SK-N-SH (cell line): ENCODE data around the gene TMEM255B. TPM values are rescaled to one million over a fixed set of nuclear protein-coding genes. Genes with fewer than 3 reads are reported as not detected.

ENCODE experiments used
- CTCF ChIA-PET: fragments of 300-600, 350-600 bp; formaldehyde crosslinking; extraction: SDS; loops from one replicate; lab custom pipeline; 2021; lab: Yijun Ruan, JAX
- POLR2A ChIA-PET: fragments of 350-600 bp; sonication (Branson Sonifier 250); formaldehyde crosslinking; extraction: SDS; loops from one replicate; lab custom pipeline; 2020; ENCODE audit warnings: antibody characterized with exemption, inconsistent platforms; lab: Yijun Ruan, JAX
- DNase-seq: peaks from one replicate; pipeline ENCODE4 v3.0.0; 2012
- H2AFZ ChIP-seq: fragments of 200-600 bp; sonication (generic); 2 replicates; pipeline ENCODE4 v1.8.1; 2016; ENCODE audit warnings: antibody characterized with exemption, mild to moderate bottlenecking, low read depth
- H3F3A ChIP-seq: fragments of 200-600 bp; sonication (generic); replicated peaks from 2 replicates; pipeline ENCODE3; 2016; ENCODE audit warnings: antibody characterized with exemption, mild to moderate bottlenecking; ENCODE audit not compliant: insufficient read depth
- H3K27ac ChIP-seq, 2 experiments: fragments of 200-500 bp in 1 of 2; fragments of 200-600 bp in 1 of 2; sonication (Bioruptor generic) in 1 of 2; sonication (generic), shearing (Covaris generic) in 1 of 2; 2 replicates each; pipeline versions ENCODE4 v1.5.1 to v1.6.1; 2014 to 2016; ENCODE audit warnings: low read depth in 2 of 2, inconsistent platforms in 1 of 2, low read length in 1 of 2, mild to moderate bottlenecking in 1 of 2, mixed read lengths in 1 of 2
- H3K27me3 ChIP-seq: fragments of 200-600 bp; sonication (generic), shearing (Covaris generic); 2 replicates; pipeline ENCODE4 v1.6.1; 2016; ENCODE audit warnings: mixed run types; ENCODE audit not compliant: insufficient read depth
- H3K36me3 ChIP-seq, 2 experiments: fragments of 200-500 bp in 1 of 2; fragments of 200-600 bp in 1 of 2; sonication (Bioruptor generic) in 1 of 2; sonication (generic) in 1 of 2; replicated peaks in 1 of 2; 2 replicates each; pipeline versions ENCODE3 to v1.5.1; 2014 to 2016; ENCODE audit warnings: low read length in 1 of 2, mild to moderate bottlenecking in 1 of 2; ENCODE audit not compliant: insufficient read depth in 2 of 2, control insufficient read depth in 1 of 2
- H3K4me1 ChIP-seq, 2 experiments: fragments of 200-500 bp in 1 of 2; fragments of 200-600 bp in 1 of 2; sonication (Bioruptor generic) in 1 of 2; sonication (generic), shearing (Covaris generic) in 1 of 2; 2 replicates each; pipeline versions ENCODE4 v1.5.1 to v1.6.1; 2014 to 2016; ENCODE audit warnings: low read depth in 1 of 2, low read length in 1 of 2, mixed run types in 1 of 2; ENCODE audit not compliant: insufficient read depth in 2 of 2, control insufficient read depth in 1 of 2
- H3K4me2 ChIP-seq: fragments of 200-600 bp; sonication (generic), shearing (Covaris generic); 2 replicates; pipeline ENCODE4 v1.6.1; 2017; ENCODE audit warnings: mixed run types
- H3K4me3 ChIP-seq, 2 experiments: fragments of 200-500 bp in 1 of 2; fragments of 200-600 bp in 1 of 2; sonication (Bioruptor generic) in 1 of 2; sonication (generic), shearing (Covaris generic) in 1 of 2; 2 replicates each; pipeline versions ENCODE4 v1.5.1 to v1.8.1; 2014 to 2016; ENCODE audit warnings: low read depth in 2 of 2, inconsistent platforms in 1 of 2, low read length in 1 of 2, mild to moderate bottlenecking in 1 of 2, mixed read lengths in 1 of 2, moderate library complexity in 1 of 2
- H3K79me2 ChIP-seq: fragments of 200-600 bp; sonication (generic); 2 replicates; pipeline ENCODE4 v1.8.1; 2017; ENCODE audit warnings: mild to moderate bottlenecking; ENCODE audit not compliant: insufficient read depth
- H3K9ac ChIP-seq: fragments of 200-600 bp; sonication (generic); 2 replicates; pipeline ENCODE4 v1.6.1; 2017; ENCODE audit warnings: mixed run types
- H3K9me2 ChIP-seq: fragments of 200-600 bp; sonication (generic); 2 replicates; pipeline ENCODE4 v1.6.1; 2017; ENCODE audit warnings: mixed run types
- H3K9me3 ChIP-seq: fragments of 200-600 bp; sonication (generic); 2 replicates; pipeline ENCODE4 v1.6.1; 2017; ENCODE audit warnings: mixed run types, mild to moderate bottlenecking, moderate library complexity
- H4K20me1 ChIP-seq: fragments of 200-600 bp; sonication (generic); 2 replicates; pipeline ENCODE4 v1.6.1; 2017; ENCODE audit warnings: mild to moderate bottlenecking, mixed run types; ENCODE audit not compliant: insufficient read depth
- JUND ChIP-seq: IDR thresholded peaks from 2 replicates; pipeline ENCODE4 v1.4.0; 2012
- NFIC ChIP-seq: IDR thresholded peaks from 2 replicates; pipeline ENCODE4 v1.4.0; 2012; ENCODE audit warnings: borderline replicate concordance
- POLR2AphosphoS5 ChIP-seq: IDR thresholded peaks from 2 replicates; pipeline ENCODE4 v1.6.1; 2012; ENCODE audit warnings: low read depth, low read length
- RXRA ChIP-seq: IDR thresholded peaks from 2 replicates; pipeline ENCODE4 v1.4.0; 2012; ENCODE audit warnings: low read depth, mild to moderate bottlenecking, borderline replicate concordance
- TCF12 ChIP-seq: IDR thresholded peaks from 2 replicates; pipeline ENCODE4 v1.4.0; 2012
- YY1 ChIP-seq: IDR thresholded peaks from 2 replicates; pipeline ENCODE4 v1.4.0; 2012; ENCODE audit warnings: low read depth, mild to moderate bottlenecking
- WGBS: methylation state at CpG from one replicate; pipeline ENCODE4 v1.1.6; 2017; ENCODE audit warnings: low lambda C conversion rate; 5-methylcytosine and 5-hydroxymethylcytosine counted together
- polyA plus RNA-seq, 3 experiments: library from polyadenylated mRNA; depleted of rRNA; stranded (reverse); fragments of >200 nt; gene quantifications; 2 replicates each; pipeline ENCODE4 v1.2.3, GENCODE V29; 2012

Gene TMEM255B
- polyA plus RNA-seq, 1 of the 3 experiments (the other 2 are of a cell fraction), result 14.8 TPM

DNA sequence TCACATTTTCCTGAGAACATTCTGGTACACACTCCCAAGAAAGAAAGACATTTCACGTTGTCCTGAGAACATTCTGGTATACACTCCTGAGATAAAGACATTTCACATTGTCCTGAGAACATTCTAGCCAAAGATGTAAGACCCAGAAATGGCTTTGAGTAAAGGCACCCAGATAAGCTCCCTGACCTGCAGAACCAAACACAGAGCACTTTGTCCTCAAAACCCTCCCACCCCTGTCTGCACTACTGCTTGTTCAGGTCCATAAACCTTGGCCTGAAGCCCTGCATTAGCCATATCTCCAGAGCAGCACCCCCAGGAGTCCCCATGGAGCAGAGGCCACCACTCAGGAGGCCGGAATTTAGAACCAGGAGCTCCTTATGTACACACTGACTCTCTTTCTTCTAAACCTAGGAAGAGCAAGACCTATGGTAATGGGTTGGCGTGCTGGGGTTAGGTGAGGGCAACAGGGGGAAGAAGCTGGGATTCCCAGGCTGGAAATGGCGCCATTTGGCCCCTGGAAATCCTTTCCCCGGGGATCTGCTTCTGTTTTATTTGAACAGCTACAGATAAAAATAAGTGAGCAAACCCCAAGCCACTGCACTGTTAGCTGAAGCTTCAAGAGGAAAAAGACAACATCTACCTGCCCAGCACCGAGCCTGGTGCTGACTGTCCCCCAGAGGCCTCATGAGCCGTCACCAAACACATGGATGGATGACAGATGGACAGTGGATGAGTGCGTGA is 91.1 kb downstream of the TMEM255B start:
- H4K20me1 ChIP-seq, result peaks cover 48% of the 10 kb centered on the region
- no peak overlapping the region for H3K9ac ChIP-seq
- 95% methylated on average over 8 of the region's 8 CpGs for WGBS
- H3K4me2 ChIP-seq, result no peak overlapping the region
- no peaks in the 10 kb centered on the region for H3K9me2 ChIP-seq
- no peak overlapping the region for H2AFZ ChIP-seq
- H3K79me2 ChIP-seq, result peaks cover 100% of the 10 kb centered on the region
- no peaks in the 10 kb centered on the region for H3K9me3 ChIP-seq
- H3K36me3 ChIP-seq, result peaks cover 19 to 22% of the 10 kb centered on the region in 2 experiments
- H3K27me3 ChIP-seq, result no peaks in the 10 kb centered on the region
- POLR2A ChIA-PET, result no interaction called here
- no peak for TF ChIP-seq POLR2AphosphoS5
- TF ChIP-seq JUND, result 0 out of 2 replicates have a peak, but pooled peaks have one; percentile 4
- DNase-seq, result no peak
- peaks cover 17% of the 10 kb centered on the region for H3F3A ChIP-seq
- peaks cover 5 to 19% of the 10 kb centered on the region in 2 experiments; a peak in 2 of 4 replicates for H3K4me1 ChIP-seq
- H3K4me3 ChIP-seq, result no peak overlapping the region
- CTCF ChIA-PET, result interaction anchor here (0.6 kb wide), 1 partner anchor 31 kb away, joined by 3 read pairs; no protein-coding TSS in a partner anchor
- no peak overlapping the region; a peak in 1 of 4 replicates for H3K27ac ChIP-seq

- ChIA-PET POLR2A (no interaction called here), CTCF (no interaction called here)
- no peak overlapping the region for H3K4me2 ChIP-seq
- H4K20me1 ChIP-seq, result peaks cover 55% of the 10 kb centered on the region
- WGBS, result 96% methylated on average over 3 of the region's 3 CpGs
- H3K27me3 ChIP-seq, result no peaks in the 10 kb centered on the region
- H2AFZ ChIP-seq, result no peak overlapping the region
- peaks cover 14 to 15% of the 10 kb centered on the region in 2 experiments for H3K36me3 ChIP-seq
- peaks cover 100% of the 10 kb centered on the region for H3K79me2 ChIP-seq
- H3K9me3 ChIP-seq, result no peaks in the 10 kb centered on the region
- H3K4me1 ChIP-seq, result peaks cover 5 to 23% of the 10 kb centered on the region in 2 experiments; a peak in 2 of 4 replicates
- TF ChIP-seq NFIC (no peak), POLR2AphosphoS5 (peak; percentile 11; the same call in 1 of the 2 replicates)
- H3K9ac ChIP-seq, result no peak overlapping the region
- no peak overlapping the region for H3K4me3 ChIP-seq
- H3K27ac ChIP-seq, result no peak overlapping the region
- H3K9me2 ChIP-seq, result no peaks in the 10 kb centered on the region
- peaks cover 12% of the 10 kb centered on the region for H3F3A ChIP-seq
- no peak for DNase-seq
Observed at GRCh38 chr13:113850722-113851479, 91.9 kb downstream of the TMEM255B start.

DNA sequence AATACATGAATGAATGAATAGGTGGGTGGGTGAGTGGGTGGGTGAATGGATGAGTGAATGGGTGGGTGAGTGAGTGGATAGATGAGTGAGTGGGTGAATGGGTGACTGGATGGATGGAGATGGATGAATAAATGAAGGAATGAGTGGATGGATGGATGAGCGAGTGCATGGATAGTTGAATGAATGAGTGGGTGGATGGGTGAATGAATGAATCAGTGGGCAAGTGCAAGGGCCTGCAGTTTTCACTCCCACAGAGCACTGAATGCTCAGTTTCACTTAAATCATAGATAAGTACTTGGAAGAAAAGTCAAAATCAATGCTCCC is 92.4 kb downstream of the TMEM255B start:
- H3K9ac ChIP-seq, result no peak overlapping the region
- TF ChIP-seq YY1, result no peak
- no peak for TF ChIP-seq TCF12
- 0 out of 2 replicates have a peak, but pooled peaks have one; percentile 10 for TF ChIP-seq POLR2AphosphoS5
- no peak for TF ChIP-seq RXRA
- H3K79me2 ChIP-seq, result peaks cover 100% of the 10 kb centered on the region
- no peak for DNase-seq
- CTCF ChIA-PET, result no interaction called here
- no peak overlapping the region for H3K4me3 ChIP-seq
- H3K4me2 ChIP-seq, result no peak overlapping the region
- H3K9me2 ChIP-seq, result no peaks in the 10 kb centered on the region
- H3K36me3 ChIP-seq, result peaks cover 10% of the 10 kb centered on the region in 2 experiments
- no peak overlapping the region for H3K27ac ChIP-seq
- H3F3A ChIP-seq, result peaks cover 11% of the 10 kb centered on the region
- H3K4me1 ChIP-seq, result peaks cover 9 to 23% of the 10 kb centered on the region in 2 experiments; a peak in 2 of 4 replicates
- no peaks in the 10 kb centered on the region for H3K9me3 ChIP-seq
- no peak overlapping the region for H2AFZ ChIP-seq
- H4K20me1 ChIP-seq, result peaks cover 61% of the 10 kb centered on the region
- POLR2A ChIA-PET, result no interaction called here
- WGBS, result 100% methylated on average over 1 of the region's 1 CpG
- H3K27me3 ChIP-seq, result no peaks in the 10 kb centered on the region
